Endodermal cell (in vitro differentiated cells): Measurements from ENCODE around the gene NPTX1. TPM values are rescaled to one million over a fixed set of nuclear protein-coding genes. Genes with fewer than 3 reads are reported as not detected.

Experiments
- DNase-seq: peaks from one replicate; pipeline ENCODE4 v3.0.0-alpha.2; 2017
- H3K27ac ChIP-seq: 2 replicates; pipeline ENCODE4 v1.5.1; 2013; ENCODE audit warnings: mild to moderate bottlenecking, low read depth, low read length, moderate library complexity
- H3K27me3 ChIP-seq: 2 replicates; pipeline ENCODE4 v1.6.1; 2013; ENCODE audit warnings: mild to moderate bottlenecking, low read length, moderate library complexity; ENCODE audit not compliant: insufficient read depth, control insufficient read depth, poor library complexity, severe bottlenecking
- H3K36me3 ChIP-seq: 2 replicates; pipeline ENCODE4 v1.7.0; 2013; ENCODE audit warnings: mild to moderate bottlenecking, low read length, moderate library complexity; ENCODE audit not compliant: control insufficient read depth, insufficient read depth
- H3K4me1 ChIP-seq: one replicate; pipeline ENCODE4 v1.7.0; 2013; ENCODE audit warnings: low read length; ENCODE audit not compliant: control insufficient read depth, insufficient read depth
- H3K4me3 ChIP-seq: 2 replicates; pipeline ENCODE4 v1.5.1; 2013; ENCODE audit warnings: mild to moderate bottlenecking, low read length, moderate library complexity
- H3K9ac ChIP-seq: 2 replicates; pipeline ENCODE4 v1.6.1; 2013; ENCODE audit warnings: mild to moderate bottlenecking, low read length, moderate library complexity; ENCODE audit not compliant: poor library complexity, severe bottlenecking; ENCODE audit errors: extremely low read depth
- H3K9me3 ChIP-seq: 2 replicates; pipeline ENCODE4 v1.6.1; 2013; ENCODE audit warnings: mild to moderate bottlenecking, low read length, moderate library complexity; ENCODE audit not compliant: control insufficient read depth
- H3K27ac Mint-ChIP-seq: 2 replicates; pipeline ENCODE4 v1.8.0; 2020; ENCODE audit warnings: mixed read lengths
- H3K27me3 Mint-ChIP-seq: 2 replicates; pipeline ENCODE4 v1.8.0; 2021; ENCODE audit warnings: mild to moderate bottlenecking, mixed read lengths; ENCODE audit not compliant: insufficient read depth
- H3K36me3 Mint-ChIP-seq: 2 replicates; pipeline ENCODE4 v1.8.0; 2020; ENCODE audit warnings: low read depth, mixed read lengths
- H3K4me1 Mint-ChIP-seq: 2 replicates; pipeline ENCODE4 v1.8.0; 2020; ENCODE audit warnings: mixed read lengths
- H3K4me3 Mint-ChIP-seq: 2 replicates; pipeline ENCODE4 v1.8.0; 2020; ENCODE audit warnings: mild to moderate bottlenecking, moderate library complexity, mixed read lengths
- H3K9me3 Mint-ChIP-seq: 2 replicates; pipeline ENCODE4 v1.8.0; 2020; ENCODE audit warnings: mild to moderate bottlenecking, mixed read lengths
- CTCF ChIP-seq: fragments of 200-600 bp; sonication (generic); conservative IDR thresholded peaks from 2 replicates; pipeline ENCODE4 v1.5.0; 2021; ENCODE audit warnings: antibody characterized with exemption, mild to moderate bottlenecking
- WGBS, 2 experiments: methylation state at CpG; one replicate each; pipeline versions ENCODE4 v1.1.5 to v1.1.7; 2013; ENCODE audit warnings: missing lambda C conversion rate in 2 of 2, mixed read lengths in 1 of 2; ENCODE audit not compliant: insufficient coverage in 1 of 2, insufficient read length in 1 of 2; 5-methylcytosine and 5-hydroxymethylcytosine counted together
- total RNA-seq, 2 donors: library from RNA; stranded (reverse); fragmentation: NEBNext Ultra II Directional in 1 of 2; extraction: Animal tissue kit (Norgen Biotek cat#: 25700) in 1 of 2; gene quantifications; 2 replicates in 1 of 2; 3 replicates in 1 of 2; pipeline ENCODE4 v1.2.1, GENCODE V29; 2021

Gene NPTX1
- total RNA-seq, 2 donors from 2014 or later: 0.24 to 2.3 TPM

GRCh38 chr17:80429356-80430275 lies 46.8 kb downstream of the NPTX1 start:
- Histone ChIP-seq H3K4me3 (no peak overlapping the region), H3K4me1 (peaks cover 5% of the 10 kb centered on the region), H3K27me3 (no peaks in the 10 kb centered on the region), H3K36me3 (no peaks in the 10 kb centered on the region), H3K27ac (no peak overlapping the region), H3K9ac (no peak overlapping the region), H3K9me3 (no peaks in the 10 kb centered on the region)
- no peak for TF ChIP-seq CTCF
- no peak for DNase-seq
- Mint-ChIP-seq H3K27me3 (no peaks in the 10 kb centered on the region), H3K9me3 (no peaks in the 10 kb centered on the region), H3K36me3 (no peaks in the 10 kb centered on the region), H3K4me3 (no peak overlapping the region), H3K4me1 (peaks cover 4% of the 10 kb centered on the region), H3K27ac (no peak overlapping the region)
- WGBS, 2 experiments: 92 to 96% methylated on average over 20 to 33 of the region's 33 CpGs

- Histone ChIP-seq H3K27me3 (no peaks in the 10 kb centered on the region), H3K27ac (no peak overlapping the region), H3K36me3 (no peaks in the 10 kb centered on the region), H3K9me3 (no peaks in the 10 kb centered on the region), H3K4me3 (no peak overlapping the region), H3K9ac (no peak overlapping the region), H3K4me1 (peaks cover 5% of the 10 kb centered on the region)
- no peak for TF ChIP-seq CTCF
- no peaks in the 10 kb centered on the region for H3K36me3 Mint-ChIP-seq
- no peaks in the 10 kb centered on the region for H3K9me3 Mint-ChIP-seq
- peaks cover 4% of the 10 kb centered on the region for H3K4me1 Mint-ChIP-seq
- no peak overlapping the region for H3K27ac Mint-ChIP-seq
- no peaks in the 10 kb centered on the region for H3K27me3 Mint-ChIP-seq
- no peak for DNase-seq
- no peak overlapping the region for H3K4me3 Mint-ChIP-seq
- 90 to 94% methylated on average over 11 of the region's 11 CpGs for WGBS, 2 experiments
Observed at GRCh38 chr17:80428796-80429195, 47.6 kb downstream of the NPTX1 start.

GRCh38 chr17:80428363-80428762 lies 48.0 kb downstream of the NPTX1 start:
- H3K27ac Mint-ChIP-seq: no peak overlapping the region
- 89 to 95% methylated on average over 12 of the region's 12 CpGs for WGBS, 2 experiments
- Histone ChIP-seq H3K9ac (no peak overlapping the region), H3K4me1 (peaks cover 5% of the 10 kb centered on the region), H3K36me3 (no peaks in the 10 kb centered on the region), H3K27me3 (no peaks in the 10 kb centered on the region), H3K27ac (no peak overlapping the region), H3K9me3 (no peaks in the 10 kb centered on the region), H3K4me3 (no peak overlapping the region)
- H3K4me1 Mint-ChIP-seq: peaks cover 4% of the 10 kb centered on the region
- H3K4me3 Mint-ChIP-seq: no peak overlapping the region
- DNase-seq: no peak
- no peak for TF ChIP-seq CTCF
- H3K36me3 Mint-ChIP-seq: no peaks in the 10 kb centered on the region
- H3K9me3 Mint-ChIP-seq: no peaks in the 10 kb centered on the region
- H3K27me3 Mint-ChIP-seq: no peaks in the 10 kb centered on the region
